ENCODE data around the gene NCOR1. TPM values are rescaled to one million over a fixed set of nuclear protein-coding genes. Genes with fewer than 3 reads are reported as not detected.
A peak's percentile ranks its signal among the peaks of the same experiment; 100 is the strongest.

Gene NCOR1
- total and polyA plus RNA-seq, 10 of the 15 experiments (the other 5 are each of a cell fraction or from before 2014, with no cell fraction given), result 34.5 to 135 (median 82.9) TPM

DNA sequence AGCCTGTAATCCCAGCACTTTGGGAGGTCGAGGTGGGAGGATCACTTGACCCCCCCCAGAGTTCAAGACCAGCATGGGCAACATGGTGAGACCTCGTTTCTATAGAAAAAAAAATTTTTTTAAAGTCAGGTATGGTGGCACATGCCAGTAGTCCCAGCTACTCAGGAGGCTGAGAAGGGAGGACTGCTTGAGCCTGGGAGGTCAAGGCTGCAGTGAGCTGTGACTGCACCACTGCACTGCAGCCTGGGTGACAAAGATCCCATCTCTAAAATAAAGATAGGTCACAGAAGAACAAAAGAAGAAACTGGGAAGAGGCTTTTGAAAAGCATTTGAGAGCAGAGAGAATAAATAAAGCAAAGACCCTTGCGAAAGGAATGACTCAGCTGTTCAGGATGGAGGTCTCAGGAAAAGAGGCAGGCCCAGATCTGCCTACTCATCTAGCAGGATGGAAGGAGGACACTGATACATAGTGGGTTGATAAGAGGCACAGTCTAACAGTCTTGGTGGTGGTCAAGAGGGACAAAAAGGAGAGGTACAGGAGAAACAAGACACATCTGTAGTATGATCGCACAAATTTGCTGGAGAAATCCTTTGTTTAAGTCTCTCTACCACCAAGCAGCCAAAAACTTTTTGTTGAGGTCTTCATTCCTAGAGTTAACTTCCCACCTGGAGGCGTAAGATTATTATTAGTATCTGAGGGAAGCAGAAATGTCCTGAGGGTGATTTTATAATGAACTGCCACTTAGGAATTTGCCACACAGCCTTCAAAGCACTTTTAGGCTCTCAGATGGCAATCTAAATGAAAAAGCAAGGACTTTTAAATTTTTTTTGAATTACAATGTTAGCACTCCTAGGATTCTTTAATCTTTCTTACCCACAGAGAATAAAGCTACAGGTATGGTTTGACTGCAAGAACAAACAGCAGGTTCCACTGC lies 233.4 kb downstream of the NCOR1 start:
- no peak overlapping the region for H3K9ac ChIP-seq (ENCODE audit: control insufficient read depth, insufficient read depth, low read length)
- peak; percentile 12; the same call in 2 of the 3 replicates for ATAC-seq
- H3K27me3 ChIP-seq (replicated peaks in 1 of 2; ENCODE audit: control insufficient read depth in 2 of 2, insufficient read depth in 2 of 2, low read length in 1 of 2), result no peaks in the 10 kb centered on the region
- FAIRE-seq, result no peak
- H3K4me2 ChIP-seq (ENCODE audit: control insufficient read depth, insufficient read depth), result no peak overlapping the region; the same call in 1 of the 2 replicates
- no peak overlapping the region for H2AFZ ChIP-seq (ENCODE audit: control insufficient read depth, low read depth, low read length)
- TF ChIP-seq IKZF2 (IDR thresholded peaks at IDR 0.05) (no peak), JUND (IDR thresholded peaks at IDR 0.05; ENCODE audit: low read depth, low read length) (no peak), FOXK2 (IDR thresholded peaks at IDR 0.05) (no peak), ZNF207 (IDR thresholded peaks at IDR 0.05; ENCODE audit: borderline replicate concordance) (no peak), MYB (IDR thresholded peaks at IDR 0.05; ENCODE audit: borderline replicate concordance, low read depth, low read length) (no peak), EGR1 (IDR thresholded peaks at IDR 0.05; ENCODE audit: borderline replicate concordance in 1 of 2, low read depth in 2 of 2, low read length in 2 of 2) (no peak), ZNF217 (IDR thresholded peaks at IDR 0.05) (no peak), MTA3 (IDR thresholded peaks at IDR 0.05; ENCODE audit: borderline replicate concordance, low read length) (no peak)
- TF ChIP-seq, protein P1, sequence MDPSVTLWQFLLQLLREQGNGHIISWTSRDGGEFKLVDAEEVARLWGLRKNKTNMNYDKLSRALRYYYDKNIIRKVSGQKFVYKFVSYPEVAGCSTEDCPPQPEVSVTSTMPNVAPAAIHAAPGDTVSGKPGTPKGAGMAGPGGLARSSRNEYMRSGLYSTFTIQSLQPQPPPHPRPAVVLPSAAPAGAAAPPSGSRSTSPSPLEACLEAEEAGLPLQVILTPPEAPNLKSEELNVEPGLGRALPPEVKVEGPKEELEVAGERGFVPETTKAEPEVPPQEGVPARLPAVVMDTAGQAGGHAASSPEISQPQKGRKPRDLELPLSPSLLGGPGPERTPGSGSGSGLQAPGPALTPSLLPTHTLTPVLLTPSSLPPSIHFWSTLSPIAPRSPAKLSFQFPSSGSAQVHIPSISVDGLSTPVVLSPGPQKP (IDR thresholded peaks at IDR 0.05; ENCODE audit: low read depth, low read length), result no peak
- TF ChIP-seq, protein P2, sequence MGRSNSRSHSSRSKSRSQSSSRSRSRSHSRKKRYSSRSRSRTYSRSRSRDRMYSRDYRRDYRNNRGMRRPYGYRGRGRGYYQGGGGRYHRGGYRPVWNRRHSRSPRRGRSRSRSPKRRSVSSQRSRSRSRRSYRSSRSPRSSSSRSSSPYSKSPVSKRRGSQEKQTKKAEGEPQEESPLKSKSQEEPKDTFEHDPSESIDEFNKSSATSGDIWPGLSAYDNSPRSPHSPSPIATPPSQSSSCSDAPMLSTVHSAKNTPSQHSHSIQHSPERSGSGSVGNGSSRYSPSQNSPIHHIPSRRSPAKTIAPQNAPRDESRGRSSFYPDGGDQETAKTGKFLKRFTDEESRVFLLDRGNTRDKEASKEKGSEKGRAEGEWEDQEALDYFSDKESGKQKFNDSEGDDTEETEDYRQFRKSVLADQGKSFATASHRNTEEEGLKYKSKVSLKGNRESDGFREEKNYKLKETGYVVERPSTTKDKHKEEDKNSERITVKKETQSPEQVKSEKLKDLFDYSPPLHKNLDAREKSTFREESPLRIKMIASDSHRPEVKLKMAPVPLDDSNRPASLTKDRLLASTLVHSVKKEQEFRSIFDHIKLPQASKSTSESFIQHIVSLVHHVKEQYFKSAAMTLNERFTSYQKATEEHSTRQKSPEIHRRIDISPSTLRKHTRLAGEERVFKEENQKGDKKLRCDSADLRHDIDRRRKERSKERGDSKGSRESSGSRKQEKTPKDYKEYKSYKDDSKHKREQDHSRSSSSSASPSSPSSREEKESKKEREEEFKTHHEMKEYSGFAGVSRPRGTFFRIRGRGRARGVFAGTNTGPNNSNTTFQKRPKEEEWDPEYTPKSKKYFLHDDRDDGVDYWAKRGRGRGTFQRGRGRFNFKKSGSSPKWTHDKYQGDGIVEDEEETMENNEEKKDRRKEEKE (IDR thresholded peaks at IDR 0.05), result no peak
- 77% methylated on average over 5 of the region's 5 CpGs for WGBS (ENCODE audit: insufficient coverage, insufficient replicate concordance, low lambda C conversion rate, missing lambda C conversion rate)
- BruUV-seq (replicated peaks), result no TSS peak
- CTCF ChIA-PET, result no interaction called here
- SMC1A ChIA-PET (ENCODE audit: uncharacterized antibody, unreplicated experiment), result interaction anchor here (0.7 to 1.8 kb wide), 3 partner anchors 12 to 24 kb away, joined by 3 to 5 read pairs (median 3); no protein-coding TSS in a partner anchor
- POLR2A ChIA-PET, result no interaction called here
- 0 out of 2 replicates have a peak, but pooled peaks cover 3% of the 10 kb centered on the region for H4K20me1 ChIP-seq (ENCODE audit: control insufficient read depth, insufficient read depth)
- no peak for DNase-seq (ENCODE audit: low read depth, low spot score)
- H3K4me3 ChIP-seq, result no peak overlapping the region
- H3K36me3 ChIP-seq (ENCODE audit: control insufficient read depth in 2 of 2, insufficient read depth in 2 of 2, low read length in 1 of 2), result no peaks in the 10 kb centered on the region
- RAD21 ChIA-PET (ENCODE audit: unreplicated experiment), result interaction anchor here (0.7 kb wide), 1 partner anchor 232 kb away, joined by 3 read pairs; no protein-coding TSS in a partner anchor
- H3K4me1 ChIP-seq (ENCODE audit: control insufficient read depth, insufficient read depth, low read length), result peaks cover 17% of the 10 kb centered on the region
- intact Hi-C loops (cut with micrococcal nuclease; ENCODE audit: unreplicated experiment) (no loop called here), in situ Hi-C loops (cut with MboI) (loop anchor here (25.0 kb wide), 2 partner anchors 420 to 720 kb away; partner anchors contain the start of genes PMP22 and TVP23C)
- H3K9me3 ChIP-seq (replicated peaks; ENCODE audit: control insufficient read depth, insufficient read depth, low read length), result no peaks in the 10 kb centered on the region
- no peak overlapping the region for H3K27ac ChIP-seq (ENCODE audit: control insufficient read depth, insufficient read depth)
- no peaks in the 10 kb centered on the region for H3K79me2 ChIP-seq (ENCODE audit: control insufficient read depth, insufficient read depth, low read length)

All from GM12878 (cell line).